ENCODE results near the gene TUBA8. TPM values are rescaled to one million over a fixed set of nuclear protein-coding genes. Genes with fewer than 3 reads are reported as not detected.

Gene TUBA8
- total RNA-seq, 1 donor from 2014 or later, result 5.6 TPM

DNA sequence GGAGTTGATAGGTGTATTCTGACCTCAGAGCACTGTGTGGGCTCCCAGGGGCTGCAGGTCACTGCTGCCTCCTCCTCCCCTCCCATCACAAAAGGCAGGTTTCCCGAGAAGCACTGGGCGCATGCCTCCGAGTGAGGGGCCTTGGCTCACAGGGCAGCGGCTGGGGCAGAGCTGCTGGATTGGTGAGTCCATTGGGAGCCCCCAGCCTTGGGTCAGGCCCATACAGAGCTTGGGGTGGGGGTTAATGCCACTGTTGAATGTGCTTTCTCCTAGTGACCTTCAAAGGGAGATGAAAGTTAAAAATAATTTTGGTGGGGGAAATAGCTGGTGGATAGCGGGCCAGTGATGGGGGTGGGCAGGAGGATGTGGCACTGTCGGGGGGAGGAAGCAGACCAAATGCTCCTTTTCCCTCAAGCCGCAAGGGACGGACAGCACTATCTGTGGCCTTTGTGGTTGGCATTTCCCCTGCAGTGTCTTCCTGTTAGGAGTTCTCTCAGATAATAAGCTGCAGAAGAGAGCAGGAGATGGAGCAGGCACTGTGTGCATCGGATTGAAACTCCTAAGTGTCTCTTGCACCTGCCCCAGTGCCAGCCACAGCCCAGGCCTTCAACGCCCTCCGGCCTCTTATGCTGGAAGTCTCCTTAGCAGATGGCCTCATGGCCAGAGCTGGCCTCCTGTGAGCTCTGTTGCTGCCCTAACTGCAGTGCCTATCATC lies 3.2 kb downstream of the TUBA8 start:
- Histone ChIP-seq H3K4me1 (peaks cover 20% of the 10 kb centered on the region), H3K36me3 (no peaks in the 10 kb centered on the region), H3K4me3 (no peak overlapping the region), H3K27me3 (no peaks in the 10 kb centered on the region), H3K9me3 (no peaks in the 10 kb centered on the region), H3K27ac (no peak overlapping the region)
- intact Hi-C loops (cut with DNase I), result no loop called here
- no peak for DNase-seq (ENCODE audit: extremely low spot score in 2 of 2)
- no peak for TF ChIP-seq POLR2A (IDR thresholded peaks at IDR 0.05)
- no peak for TF ChIP-seq POLR2AphosphoS5 (IDR thresholded peaks at IDR 0.05; ENCODE audit: insufficient read depth in 1 of 2, low read depth in 1 of 2)
- no peak for TF ChIP-seq CTCF (IDR thresholded peaks at IDR 0.05)

GRCh38 chr22:18114495-18114894 lies 3.9 kb downstream of the TUBA8 start:
- DNase-seq (ENCODE audit: extremely low spot score in 2 of 2), result no peak
- Histone ChIP-seq H3K27me3 (no peaks in the 10 kb centered on the region), H3K9me3 (no peaks in the 10 kb centered on the region), H3K36me3 (no peaks in the 10 kb centered on the region), H3K27ac (no peak overlapping the region), H3K4me3 (no peak overlapping the region), H3K4me1 (peaks cover 20% of the 10 kb centered on the region)
- intact Hi-C loops (cut with DNase I), result no loop called here
- no peak for TF ChIP-seq POLR2AphosphoS5 (IDR thresholded peaks at IDR 0.05; ENCODE audit: insufficient read depth in 1 of 2, low read depth in 1 of 2)
- TF ChIP-seq CTCF (IDR thresholded peaks at IDR 0.05), result no peak
- TF ChIP-seq POLR2A (IDR thresholded peaks at IDR 0.05), result no peak

GRCh38 chr22:18114976-18115652 lies 4.5 kb downstream of the TUBA8 start:
- Histone ChIP-seq H3K36me3 (no peaks in the 10 kb centered on the region), H3K4me3 (no peak overlapping the region), H3K9me3 (no peaks in the 10 kb centered on the region), H3K4me1 (peaks cover 16% of the 10 kb centered on the region), H3K27me3 (no peaks in the 10 kb centered on the region), H3K27ac (no peak overlapping the region)
- no peak for TF ChIP-seq POLR2A (IDR thresholded peaks at IDR 0.05)
- no peak for TF ChIP-seq CTCF (IDR thresholded peaks at IDR 0.05)
- TF ChIP-seq POLR2AphosphoS5 (IDR thresholded peaks at IDR 0.05; ENCODE audit: insufficient read depth in 1 of 2, low read depth in 1 of 2), result no peak
- intact Hi-C loops (cut with DNase I), result no loop called here
- DNase-seq (ENCODE audit: extremely low spot score in 2 of 2), result no peak

DNA sequence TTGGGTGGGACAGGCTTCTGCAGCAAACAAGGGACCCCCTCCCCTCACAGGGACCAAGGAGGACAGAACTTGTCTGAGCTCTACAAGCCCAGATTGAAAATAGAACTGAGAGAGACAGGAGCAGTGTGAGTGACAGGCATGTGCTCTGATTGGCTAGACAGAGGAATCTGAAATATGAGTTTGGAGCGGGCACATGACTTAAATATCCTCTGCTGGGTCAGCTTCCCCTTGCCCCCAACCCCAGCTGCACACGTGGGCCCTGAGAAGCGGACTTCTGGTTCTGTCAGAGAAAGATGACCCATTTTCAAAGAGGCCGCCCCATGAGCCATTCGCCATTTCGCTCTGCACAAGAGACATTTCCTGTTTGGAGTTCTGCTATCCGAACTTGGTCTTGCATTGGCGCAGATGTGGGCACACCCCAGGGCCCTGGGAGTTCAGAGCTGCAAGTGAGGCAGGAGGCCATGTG lies 5.3 kb downstream of the TUBA8 start:
- intact Hi-C loops (cut with DNase I), result no loop called here
- H3K27ac ChIP-seq, result no peak overlapping the region

More for the DNA sequence above, 5.3 kb downstream of the TUBA8 start:
- no peak for TF ChIP-seq POLR2A (IDR thresholded peaks at IDR 0.05)
- no peak for TF ChIP-seq CTCF (IDR thresholded peaks at IDR 0.05)
- TF ChIP-seq POLR2AphosphoS5 (IDR thresholded peaks at IDR 0.05; ENCODE audit: insufficient read depth in 1 of 2, low read depth in 1 of 2), result no peak
- Histone ChIP-seq H3K4me3 (no peak overlapping the region), H3K4me1 (peaks cover 8% of the 10 kb centered on the region), H3K27me3 (no peaks in the 10 kb centered on the region), H3K9me3 (no peaks in the 10 kb centered on the region), H3K36me3 (no peaks in the 10 kb centered on the region)
- no peak for DNase-seq (ENCODE audit: extremely low spot score in 2 of 2)

All from vagina (tissue), 2 donors.